ENCODE measurements around the gene WFIKKN2.
"Not testable (repeated sequence)": the region's sequence is repeated elsewhere in the genome, so short reads cannot be mapped to it uniquely, and the experiment has no call there.

WFIKKN2 gene

DNA sequence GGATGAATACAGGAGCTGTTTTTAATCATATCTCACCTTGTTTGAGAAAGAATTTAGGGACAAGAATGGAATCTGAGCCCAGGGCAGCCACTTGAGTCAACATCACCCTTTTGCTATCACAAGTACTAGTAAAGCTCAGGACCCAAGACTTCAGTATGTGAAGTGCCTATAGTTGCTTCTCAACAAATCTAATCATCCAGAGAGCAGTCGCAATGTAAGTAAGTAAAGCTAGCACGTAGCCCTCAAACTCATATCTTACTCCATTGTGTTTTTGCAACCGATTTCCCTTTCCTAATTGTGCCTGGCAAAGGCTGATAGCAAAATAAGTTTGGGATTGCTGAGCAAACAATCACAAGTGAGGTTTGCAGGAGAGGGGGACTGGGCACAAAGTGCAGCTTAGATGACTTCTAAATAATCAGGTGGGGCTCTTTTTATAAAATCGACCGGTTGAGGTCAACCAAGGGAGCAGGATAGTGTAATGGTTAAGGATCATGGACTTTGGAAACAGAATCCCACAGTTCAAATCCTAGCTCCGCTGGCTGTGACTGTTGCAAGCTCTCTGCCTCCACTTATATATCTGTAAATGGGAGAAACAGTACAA lies 17.7 kb downstream of the WFIKKN2 start:
- no peak for DNase-seq (ENCODE audit: low read depth)
- TF ChIP-seq, protein P1, sequence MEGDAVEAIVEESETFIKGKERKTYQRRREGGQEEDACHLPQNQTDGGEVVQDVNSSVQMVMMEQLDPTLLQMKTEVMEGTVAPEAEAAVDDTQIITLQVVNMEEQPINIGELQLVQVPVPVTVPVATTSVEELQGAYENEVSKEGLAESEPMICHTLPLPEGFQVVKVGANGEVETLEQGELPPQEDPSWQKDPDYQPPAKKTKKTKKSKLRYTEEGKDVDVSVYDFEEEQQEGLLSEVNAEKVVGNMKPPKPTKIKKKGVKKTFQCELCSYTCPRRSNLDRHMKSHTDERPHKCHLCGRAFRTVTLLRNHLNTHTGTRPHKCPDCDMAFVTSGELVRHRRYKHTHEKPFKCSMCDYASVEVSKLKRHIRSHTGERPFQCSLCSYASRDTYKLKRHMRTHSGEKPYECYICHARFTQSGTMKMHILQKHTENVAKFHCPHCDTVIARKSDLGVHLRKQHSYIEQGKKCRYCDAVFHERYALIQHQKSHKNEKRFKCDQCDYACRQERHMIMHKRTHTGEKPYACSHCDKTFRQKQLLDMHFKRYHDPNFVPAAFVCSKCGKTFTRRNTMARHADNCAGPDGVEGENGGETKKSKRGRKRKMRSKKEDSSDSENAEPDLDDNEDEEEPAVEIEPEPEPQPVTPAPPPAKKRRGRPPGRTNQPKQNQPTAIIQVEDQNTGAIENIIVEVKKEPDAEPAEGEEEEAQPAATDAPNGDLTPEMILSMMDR (IDR thresholded peaks at IDR 0.05; ENCODE audit: low read length, missing control alignments), result no peak

DNA sequence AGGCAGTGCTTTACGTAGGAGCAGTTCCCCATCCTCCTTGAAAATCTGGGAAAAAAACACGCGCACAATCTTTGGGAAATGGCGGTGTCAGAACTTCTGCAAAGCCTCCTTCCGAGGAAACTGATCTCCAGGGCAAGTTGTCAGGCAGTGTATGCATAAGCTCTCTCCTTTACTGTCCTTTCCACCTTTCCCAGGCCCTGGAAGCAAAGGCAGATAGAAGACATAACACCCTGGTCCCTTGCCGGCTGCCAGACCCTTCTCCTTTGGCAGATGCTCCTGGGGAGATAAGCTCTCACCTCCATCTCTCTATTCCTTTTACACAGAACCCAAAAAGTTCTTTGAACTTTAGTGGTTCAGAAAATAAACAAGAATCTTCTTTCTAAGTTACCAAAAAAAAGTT lies 18.4 kb downstream of the WFIKKN2 start:
- no peak overlapping the region for H3K4me3 ChIP-seq (replicated peaks; ENCODE audit: low read depth, low read length)
- TF ChIP-seq, protein P1 (IDR thresholded peaks at IDR 0.05; ENCODE audit: low read length, missing control alignments), result no peak
- no peak for DNase-seq (ENCODE audit: low read depth)

More for the DNA sequence above, 17.7 kb downstream of the WFIKKN2 start:
- no peak overlapping the region for H3K4me3 ChIP-seq (replicated peaks; ENCODE audit: low read depth, low read length)

DNA sequence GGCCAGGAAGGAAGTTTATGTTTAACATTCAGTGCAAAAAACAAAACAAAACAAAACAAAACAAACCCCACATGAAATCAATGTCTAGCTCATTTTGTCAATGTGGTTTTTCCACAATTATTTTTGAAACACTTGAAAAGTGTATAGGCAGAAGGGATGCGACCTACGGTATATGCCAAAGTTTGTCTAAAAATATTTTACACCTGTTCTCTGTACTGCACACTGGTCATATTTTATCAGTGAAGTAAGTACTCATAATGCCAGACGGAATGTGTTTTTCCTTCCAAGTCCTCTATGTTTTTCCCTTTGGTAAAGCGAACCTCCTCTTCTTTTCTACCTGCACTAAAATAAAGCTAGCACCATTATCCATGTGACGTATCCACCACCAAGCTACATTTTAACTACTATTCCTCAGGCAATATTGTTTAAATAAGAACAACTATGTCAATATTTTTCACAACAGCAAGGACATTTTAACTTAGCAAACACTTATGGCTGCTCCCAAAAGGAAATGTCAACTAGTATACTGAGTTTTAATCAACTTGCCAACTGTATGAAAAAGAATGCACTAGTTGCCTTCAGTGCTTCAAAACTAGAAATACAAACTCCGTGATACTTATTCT lies 20.4 kb downstream of the WFIKKN2 start:
- H3K4me3 ChIP-seq (replicated peaks; ENCODE audit: low read depth, low read length), result no peak overlapping the region
- TF ChIP-seq, protein P1 (IDR thresholded peaks at IDR 0.05; ENCODE audit: low read length, missing control alignments), result no peak
- DNase-seq (ENCODE audit: low read depth), result no peak

DNA sequence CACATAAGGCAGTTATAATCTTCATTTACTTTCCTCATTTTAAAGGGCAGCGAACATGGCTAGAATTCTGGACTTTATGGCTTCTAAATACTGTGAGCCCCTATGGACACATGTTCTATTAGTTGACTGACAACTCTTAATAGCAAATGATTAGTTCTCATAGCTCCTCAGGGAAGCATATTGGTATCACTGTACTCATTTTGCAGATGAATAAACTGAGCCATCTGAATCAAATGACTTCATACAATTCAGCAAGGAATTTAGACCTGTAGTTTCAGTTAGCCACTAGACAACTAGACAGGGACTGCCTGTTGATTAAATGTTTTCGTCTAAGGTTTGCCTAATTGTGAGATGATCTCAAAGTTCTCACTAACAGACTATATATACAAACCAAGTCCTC lies 21.0 kb downstream of the WFIKKN2 start:
- no peak for DNase-seq (ENCODE audit: low read depth)
- TF ChIP-seq, protein P1 (IDR thresholded peaks at IDR 0.05; ENCODE audit: low read length, missing control alignments), result no peak
- no peak overlapping the region for H3K4me3 ChIP-seq (replicated peaks; ENCODE audit: low read depth, low read length)

DNA sequence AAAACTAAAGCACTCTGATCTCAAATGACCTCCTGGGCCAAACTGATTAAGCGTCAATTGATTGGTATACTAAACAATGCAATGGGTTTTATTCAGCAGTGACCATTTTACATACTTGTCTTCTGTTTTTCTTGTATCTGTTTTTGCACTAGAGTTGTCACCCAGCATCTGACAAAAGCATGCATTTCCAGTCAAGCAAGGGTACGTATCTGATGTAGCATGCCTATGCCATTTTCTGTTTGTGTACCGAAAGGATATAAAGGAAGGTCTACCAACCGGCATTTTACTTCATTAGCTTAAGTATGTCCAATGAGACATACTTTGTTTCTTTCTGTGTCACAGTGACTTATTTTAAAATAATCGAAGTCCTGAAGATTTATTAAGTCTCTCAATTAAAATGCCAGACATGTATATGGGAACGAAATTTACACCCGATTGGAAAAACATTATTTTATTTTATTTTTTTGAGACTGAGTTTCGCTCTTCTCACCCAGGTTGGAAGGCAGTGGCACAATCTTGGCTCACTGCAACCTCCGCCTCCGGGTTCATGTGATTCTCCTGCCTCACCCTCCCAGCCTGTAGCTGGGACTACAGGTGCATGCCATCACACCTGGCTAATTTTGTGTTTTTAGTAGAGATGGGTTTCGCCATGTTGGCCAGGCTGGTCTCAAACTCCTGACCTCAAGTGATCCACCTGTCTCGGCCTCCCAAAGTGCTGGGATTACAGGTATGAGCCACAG lies 23.3 kb downstream of the WFIKKN2 start:
- no peak for DNase-seq (ENCODE audit: low read depth)
- TF ChIP-seq, protein P1 (IDR thresholded peaks at IDR 0.05; ENCODE audit: low read length, missing control alignments), result no peak
- H3K4me3 ChIP-seq (replicated peaks; ENCODE audit: low read depth, low read length), result no peak overlapping the region

DNA sequence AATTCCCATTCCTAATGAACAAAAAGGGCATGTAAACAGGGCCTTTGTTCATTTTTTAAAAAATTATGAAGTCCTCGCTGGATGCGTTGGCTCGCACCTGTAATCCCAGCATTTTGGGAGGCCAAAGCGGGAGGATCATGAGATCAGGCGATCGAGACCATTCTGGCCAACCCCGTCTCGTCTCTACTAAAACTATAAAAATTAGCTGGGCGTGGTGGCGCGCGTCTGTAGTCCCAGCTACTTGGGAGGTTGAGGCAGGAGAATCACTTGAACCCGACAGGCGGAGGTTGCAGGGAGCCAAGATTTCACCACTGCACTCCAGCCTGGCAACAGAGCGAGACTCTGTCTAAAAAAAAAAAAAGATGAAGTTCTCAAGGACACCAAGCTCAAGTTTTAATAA lies 24.3 kb downstream of the WFIKKN2 start:
- DNase-seq (ENCODE audit: low read depth); H3K4me3 ChIP-seq (replicated peaks; ENCODE audit: low read depth, low read length): not testable (repeated sequence)

DNA sequence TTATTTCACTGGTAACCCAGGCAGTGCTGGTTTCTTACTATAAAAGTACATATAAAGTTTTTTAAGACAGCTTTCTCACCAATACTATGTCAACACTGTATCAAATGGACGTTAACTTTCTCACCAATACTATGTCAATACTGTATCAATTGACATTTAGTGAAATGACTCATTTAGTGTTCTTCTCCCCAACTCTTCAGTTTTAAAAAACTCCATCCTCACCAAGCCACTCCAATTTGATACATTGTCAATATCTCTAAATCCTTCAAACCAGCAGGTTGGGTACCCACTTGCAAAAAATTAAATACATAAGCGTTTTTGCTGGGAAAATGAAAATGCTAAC lies 25.9 kb downstream of the WFIKKN2 start:
- no peak overlapping the region for H3K4me3 ChIP-seq (replicated peaks; ENCODE audit: low read depth, low read length)
- TF ChIP-seq, protein P1 (IDR thresholded peaks at IDR 0.05; ENCODE audit: low read length, missing control alignments), result no peak
- DNase-seq (ENCODE audit: low read depth), result no peak

Measured in fibroblast of pulmonary artery (primary cell).